Osteoblast (primary cell): Measurements from ENCODE around the gene TTLL5. TPM values are rescaled to one million over a fixed set of nuclear protein-coding genes. Genes with fewer than 3 reads are reported as not detected.

Source experiments
- DNase-seq: peaks from one replicate; pipeline ENCODE4 v3.0.0; 2011; ENCODE audit warnings: low spot score, mixed read lengths; ENCODE audit not compliant: insufficient read length; ENCODE audit errors: missing footprints
- H2AFZ ChIP-seq: 2 replicates; pipeline ENCODE4 v1.6.0; 2011; ENCODE audit warnings: mild to moderate bottlenecking, low read length
- H3K27ac ChIP-seq: 2 replicates; pipeline ENCODE4 v1.5.1; 2011; ENCODE audit warnings: mild to moderate bottlenecking, low read depth, low read length, moderate library complexity
- H3K27me3 ChIP-seq: 2 replicates; pipeline ENCODE4 v1.6.0; 2012; ENCODE audit warnings: mild to moderate bottlenecking, control low read depth, inconsistent platforms, low read length, moderate library complexity; ENCODE audit not compliant: insufficient read depth
- H3K36me3 ChIP-seq: 2 replicates; pipeline ENCODE4 v1.5.1; 2011; ENCODE audit warnings: mild to moderate bottlenecking, low read length, control low read depth, moderate library complexity; ENCODE audit not compliant: insufficient read depth
- H3K4me1 ChIP-seq: 2 replicates; pipeline ENCODE4 v1.5.1; 2011; ENCODE audit warnings: mild to moderate bottlenecking, low read length, control low read depth, moderate library complexity; ENCODE audit not compliant: insufficient read depth
- H3K4me2 ChIP-seq: 2 replicates; pipeline ENCODE4 v1.6.0; 2011; ENCODE audit warnings: mild to moderate bottlenecking, low read length; ENCODE audit not compliant: insufficient read depth
- H3K4me3 ChIP-seq: fragments of 200-600 bp; sonication (generic); 3 replicates; pipeline ENCODE4 v1.5.1; 2012; ENCODE audit warnings: mild to moderate bottlenecking, low read length, inconsistent platforms; ENCODE audit not compliant: insufficient read depth
- H3K79me2 ChIP-seq: 2 replicates; pipeline ENCODE4 v1.6.0; 2012; ENCODE audit warnings: mild to moderate bottlenecking, low read length, control low read depth, inconsistent platforms; ENCODE audit not compliant: insufficient read depth
- H3K9me3 ChIP-seq: 2 replicates; pipeline ENCODE4 v1.5.1; 2011; ENCODE audit warnings: low read depth, low read length, control low read depth
- H4K20me1 ChIP-seq: 2 replicates; pipeline ENCODE4 v1.6.0; 2012; ENCODE audit warnings: mild to moderate bottlenecking, low read length, control low read depth; ENCODE audit not compliant: insufficient read depth
- total RNA-seq: library from RNA; depleted of rRNA; stranded (reverse); fragments of >200 nt; gene quantifications from 2 replicates; pipeline ENCODE4 v1.2.3, GENCODE V29; 2012
- TF ChIP-seq, protein P1 (sequence below): IDR thresholded peaks from 2 replicates; pipeline ENCODE4 v1.5.1; 2011; ENCODE audit warnings: mild to moderate bottlenecking, low read depth, low read length, moderate library complexity; ENCODE audit errors: extremely low read depth

The TTLL5 gene
- total RNA-seq, 1 donor, result 30.4 TPM

DNA sequence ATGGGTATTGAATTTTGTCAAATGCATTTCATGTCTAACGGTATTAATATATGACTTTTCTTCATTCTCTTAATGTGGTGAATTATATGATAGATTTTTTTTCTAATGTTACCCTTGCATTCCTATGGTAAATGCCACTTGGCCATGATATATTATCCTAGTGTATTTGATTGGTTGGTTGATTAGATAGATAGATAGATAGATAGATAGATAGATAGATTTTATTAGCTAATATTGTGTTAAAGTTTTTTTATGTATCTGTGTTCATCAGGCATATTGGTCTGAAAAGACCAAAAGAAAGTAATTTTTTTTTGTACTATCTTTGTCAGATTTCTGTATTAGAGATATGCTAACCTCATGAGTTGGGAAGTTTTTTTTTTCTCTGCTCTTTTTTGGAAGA, 196.2 kb downstream of the TTLL5 start:
- no peak overlapping the region for H3K27ac ChIP-seq
- no peak overlapping the region for H3K4me3 ChIP-seq
- H2AFZ ChIP-seq, result no peak overlapping the region
- H3K9me3 ChIP-seq, result no peaks in the 10 kb centered on the region
- no peaks in the 10 kb centered on the region for H3K79me2 ChIP-seq
- H3K36me3 ChIP-seq, result no peaks in the 10 kb centered on the region
- TF ChIP-seq, protein P1, sequence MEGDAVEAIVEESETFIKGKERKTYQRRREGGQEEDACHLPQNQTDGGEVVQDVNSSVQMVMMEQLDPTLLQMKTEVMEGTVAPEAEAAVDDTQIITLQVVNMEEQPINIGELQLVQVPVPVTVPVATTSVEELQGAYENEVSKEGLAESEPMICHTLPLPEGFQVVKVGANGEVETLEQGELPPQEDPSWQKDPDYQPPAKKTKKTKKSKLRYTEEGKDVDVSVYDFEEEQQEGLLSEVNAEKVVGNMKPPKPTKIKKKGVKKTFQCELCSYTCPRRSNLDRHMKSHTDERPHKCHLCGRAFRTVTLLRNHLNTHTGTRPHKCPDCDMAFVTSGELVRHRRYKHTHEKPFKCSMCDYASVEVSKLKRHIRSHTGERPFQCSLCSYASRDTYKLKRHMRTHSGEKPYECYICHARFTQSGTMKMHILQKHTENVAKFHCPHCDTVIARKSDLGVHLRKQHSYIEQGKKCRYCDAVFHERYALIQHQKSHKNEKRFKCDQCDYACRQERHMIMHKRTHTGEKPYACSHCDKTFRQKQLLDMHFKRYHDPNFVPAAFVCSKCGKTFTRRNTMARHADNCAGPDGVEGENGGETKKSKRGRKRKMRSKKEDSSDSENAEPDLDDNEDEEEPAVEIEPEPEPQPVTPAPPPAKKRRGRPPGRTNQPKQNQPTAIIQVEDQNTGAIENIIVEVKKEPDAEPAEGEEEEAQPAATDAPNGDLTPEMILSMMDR, result no peak
- H3K4me2 ChIP-seq, result no peak overlapping the region
- peaks cover 19% of the 10 kb centered on the region for H3K4me1 ChIP-seq
- no peaks in the 10 kb centered on the region for H3K27me3 ChIP-seq
- DNase-seq, result no peak
- no peaks in the 10 kb centered on the region for H4K20me1 ChIP-seq

DNA sequence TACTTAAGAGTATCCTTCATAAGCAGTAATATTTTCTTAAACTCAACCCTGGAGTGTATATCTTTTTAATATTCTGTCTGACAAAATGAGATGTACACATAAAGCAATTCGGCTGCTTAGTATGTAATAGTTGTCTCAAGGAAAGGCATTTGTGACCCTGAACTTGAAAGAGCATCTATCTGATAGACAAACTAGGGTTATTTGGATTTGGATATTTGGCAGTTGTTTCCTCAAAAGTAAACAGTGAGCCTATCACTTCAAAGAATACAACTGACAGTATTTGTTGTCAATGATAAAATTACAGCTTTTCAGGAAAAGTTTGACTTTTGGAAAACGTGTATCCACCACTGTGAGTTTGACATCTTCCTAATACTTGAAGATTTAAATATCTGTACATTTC, 197.3 kb downstream of the TTLL5 start:
- Histone ChIP-seq H3K4me3 (no peak overlapping the region), H3K27me3 (no peaks in the 10 kb centered on the region), H4K20me1 (no peaks in the 10 kb centered on the region), H3K27ac (no peak overlapping the region), H2AFZ (no peak overlapping the region), H3K36me3 (no peaks in the 10 kb centered on the region), H3K79me2 (no peaks in the 10 kb centered on the region), H3K4me1 (peaks cover 19% of the 10 kb centered on the region), H3K4me2 (no peak overlapping the region), H3K9me3 (no peaks in the 10 kb centered on the region)
- no peak for DNase-seq
- TF ChIP-seq, protein P1, result no peak

DNA sequence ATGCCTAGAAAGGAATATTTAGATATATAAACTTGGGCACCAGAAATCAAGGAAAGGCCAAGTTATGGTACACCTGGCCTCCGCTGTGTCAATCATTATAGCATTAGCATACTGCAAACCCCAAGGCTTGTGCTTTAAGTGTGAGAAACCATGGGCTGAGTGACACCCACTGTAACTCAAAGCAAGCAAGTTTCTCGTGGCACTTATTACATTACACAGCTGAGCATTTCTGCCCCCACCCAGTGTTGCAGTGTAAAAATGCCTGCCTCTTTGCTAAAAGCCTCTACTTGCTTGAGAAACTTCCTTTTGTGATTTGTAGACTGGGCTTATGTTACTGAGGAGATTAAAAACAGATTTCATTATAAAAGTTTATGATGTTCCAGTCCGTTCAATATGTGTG, 198.7 kb downstream of the TTLL5 start:
- TF ChIP-seq, protein P1, result no peak
- DNase-seq, result no peak
- peaks cover 29% of the 10 kb centered on the region for H3K4me1 ChIP-seq
- H3K27ac ChIP-seq, result no peak overlapping the region
- no peaks in the 10 kb centered on the region for H3K79me2 ChIP-seq
- H3K36me3 ChIP-seq, result no peaks in the 10 kb centered on the region
- no peak overlapping the region for H3K4me2 ChIP-seq
- H3K27me3 ChIP-seq, result no peaks in the 10 kb centered on the region
- H4K20me1 ChIP-seq, result no peaks in the 10 kb centered on the region
- H3K9me3 ChIP-seq, result no peaks in the 10 kb centered on the region
- no peak overlapping the region for H2AFZ ChIP-seq
- no peak overlapping the region for H3K4me3 ChIP-seq

DNA sequence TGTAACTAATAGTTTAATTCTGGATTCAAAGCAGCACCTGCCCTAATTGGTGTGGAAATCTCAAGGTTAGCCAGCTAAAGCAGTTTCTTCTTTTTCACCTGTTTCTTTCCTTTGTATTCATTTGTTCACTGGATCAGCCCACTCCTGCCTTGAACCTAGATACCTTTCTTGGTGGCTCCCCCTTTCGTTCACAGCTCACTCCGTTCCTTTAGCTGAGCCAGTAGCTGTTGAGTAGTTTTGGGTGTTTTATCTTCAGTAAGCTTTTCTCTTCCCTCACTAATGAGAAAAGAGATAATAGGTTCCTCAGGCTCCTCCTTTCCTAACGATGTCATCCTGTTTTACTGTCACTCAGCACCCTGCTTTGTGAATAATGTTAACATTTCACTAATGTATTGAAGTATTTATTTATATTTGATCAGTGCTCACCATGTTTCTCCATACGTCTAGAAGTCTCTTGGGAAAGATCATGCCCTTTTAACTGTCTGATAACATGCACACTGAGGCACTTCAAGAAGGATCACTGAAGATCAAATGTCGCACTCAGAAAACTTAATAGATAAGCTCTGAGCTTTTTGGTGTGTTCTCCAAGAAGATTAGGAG, 199.6 kb downstream of the TTLL5 start:
- Histone ChIP-seq H3K36me3 (no peaks in the 10 kb centered on the region), H4K20me1 (no peaks in the 10 kb centered on the region), H2AFZ (no peak overlapping the region), H3K4me3 (no peak overlapping the region), H3K79me2 (no peaks in the 10 kb centered on the region), H3K27me3 (no peaks in the 10 kb centered on the region), H3K4me2 (peak overlapping the region; percentile 15), H3K27ac (peak overlapping the region; percentile 79), H3K4me1 (peaks cover 38% of the 10 kb centered on the region), H3K9me3 (no peaks in the 10 kb centered on the region)
- DNase-seq, result no peak
- TF ChIP-seq, protein P1, result no peak
